ENCODE data around the gene FBXL5.

DNA sequence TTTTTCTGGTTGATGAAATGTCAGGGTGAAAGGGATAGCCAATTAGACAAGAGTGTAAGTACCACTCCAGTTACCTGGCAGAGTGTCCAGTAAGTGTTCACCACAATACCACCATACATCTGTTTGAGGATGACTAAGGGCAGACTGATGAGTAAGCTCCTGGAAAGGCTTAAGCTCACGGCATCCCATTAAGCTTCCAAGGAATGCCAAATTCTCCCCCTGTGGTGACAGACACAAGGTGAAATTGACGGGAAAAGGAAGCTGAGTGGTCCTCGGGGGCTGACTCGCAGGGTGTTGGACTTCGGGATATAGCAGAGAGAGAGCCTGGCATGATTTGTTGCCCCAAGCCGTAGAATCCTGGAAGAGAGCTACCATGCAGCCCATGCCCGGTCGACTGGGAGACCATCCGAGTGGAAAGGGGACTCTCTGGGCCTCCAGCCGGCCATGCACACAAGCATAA, 40.1 kb upstream of the FBXL5 start:
- TF ChIP-seq, protein P1, sequence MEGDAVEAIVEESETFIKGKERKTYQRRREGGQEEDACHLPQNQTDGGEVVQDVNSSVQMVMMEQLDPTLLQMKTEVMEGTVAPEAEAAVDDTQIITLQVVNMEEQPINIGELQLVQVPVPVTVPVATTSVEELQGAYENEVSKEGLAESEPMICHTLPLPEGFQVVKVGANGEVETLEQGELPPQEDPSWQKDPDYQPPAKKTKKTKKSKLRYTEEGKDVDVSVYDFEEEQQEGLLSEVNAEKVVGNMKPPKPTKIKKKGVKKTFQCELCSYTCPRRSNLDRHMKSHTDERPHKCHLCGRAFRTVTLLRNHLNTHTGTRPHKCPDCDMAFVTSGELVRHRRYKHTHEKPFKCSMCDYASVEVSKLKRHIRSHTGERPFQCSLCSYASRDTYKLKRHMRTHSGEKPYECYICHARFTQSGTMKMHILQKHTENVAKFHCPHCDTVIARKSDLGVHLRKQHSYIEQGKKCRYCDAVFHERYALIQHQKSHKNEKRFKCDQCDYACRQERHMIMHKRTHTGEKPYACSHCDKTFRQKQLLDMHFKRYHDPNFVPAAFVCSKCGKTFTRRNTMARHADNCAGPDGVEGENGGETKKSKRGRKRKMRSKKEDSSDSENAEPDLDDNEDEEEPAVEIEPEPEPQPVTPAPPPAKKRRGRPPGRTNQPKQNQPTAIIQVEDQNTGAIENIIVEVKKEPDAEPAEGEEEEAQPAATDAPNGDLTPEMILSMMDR (IDR thresholded peaks at IDR 0.05) = no peak
- no peak for TF ChIP-seq ZFX (IDR thresholded peaks at IDR 0.05; ENCODE audit: borderline replicate concordance)
